Smooth muscle cell (in vitro differentiated cells): Measurements from ENCODE around the gene PANX2. TPM values are rescaled to one million over a fixed set of nuclear protein-coding genes. Genes with fewer than 3 reads are reported as not detected.

ENCODE experiments used
- DNase-seq: peaks from one replicate; lab custom pipeline; 2025; ENCODE audit not compliant: unreplicated experiment; lab: John Stamatoyannopoulos, UW
- H2AFZ ChIP-seq: fragments of 200-600 bp; sonication (generic); 2 replicates; pipeline ENCODE4 v1.6.0; 2016; ENCODE audit warnings: antibody characterized with exemption, low read depth, mild to moderate bottlenecking
- H3F3A ChIP-seq: fragments of 200-600 bp; sonication (generic); 2 replicates; pipeline ENCODE4 v1.6.0; 2017; ENCODE audit warnings: antibody characterized with exemption, low read depth
- H3K27ac ChIP-seq: fragments of 200-600 bp; sonication (generic); 2 replicates; pipeline ENCODE4 v1.5.1; 2016; ENCODE audit warnings: low read depth, mild to moderate bottlenecking
- H3K27me3 ChIP-seq: fragments of 200-600 bp; sonication (generic); 2 replicates; pipeline ENCODE4 v1.6.1; 2016; ENCODE audit warnings: low read depth, mild to moderate bottlenecking
- H3K36me3 ChIP-seq: fragments of 200-600 bp; sonication (generic); 2 replicates; pipeline ENCODE4 v1.5.1; 2016; ENCODE audit warnings: low read depth
- H3K4me1 ChIP-seq: fragments of 200-600 bp; sonication (generic); 2 replicates; pipeline ENCODE4 v1.5.1; 2016; ENCODE audit warnings: low read depth
- H3K4me2 ChIP-seq: fragments of 200-600 bp; sonication (generic); 2 replicates; pipeline ENCODE4 v1.6.0; 2016; ENCODE audit warnings: mild to moderate bottlenecking
- H3K4me3 ChIP-seq: fragments of 200-600 bp; sonication (generic); 2 replicates; pipeline ENCODE4 v1.5.1; 2016; ENCODE audit warnings: mild to moderate bottlenecking
- H3K79me2 ChIP-seq: fragments of 200-600 bp; sonication (generic); 2 replicates; pipeline ENCODE4 v1.6.0; 2016; ENCODE audit warnings: low read depth, mild to moderate bottlenecking
- H3K9ac ChIP-seq: fragments of 200-600 bp; sonication (generic); 2 replicates; pipeline ENCODE4 v1.6.0; 2016; ENCODE audit warnings: low read depth
- H3K9me3 ChIP-seq: fragments of 200-600 bp; sonication (generic); replicated peaks from 2 replicates; pipeline ENCODE4 v1.5.1; 2016; ENCODE audit warnings: low read depth
- H4K20me1 ChIP-seq: fragments of 200-600 bp; sonication (generic); 2 replicates; pipeline ENCODE4 v1.6.0; 2016; ENCODE audit warnings: low read depth
- WGBS: methylation state at CpG from one replicate; pipeline ENCODE4 v1.1.7; 2016; ENCODE audit warnings: low lambda C conversion rate; 5-methylcytosine and 5-hydroxymethylcytosine counted together
- polyA plus RNA-seq: library from polyadenylated mRNA; unstranded; fragments of >200 nt; fragmentation: Nextera tagmentation; extraction: Ambion mirVana; gene quantifications from 2 replicates; pipeline ENCODE4 v1.2.1, GENCODE V29; 2016
- total RNA-seq: library from RNA; depleted of rRNA; stranded (reverse); fragments of >200 nt; gene quantifications from 2 replicates; pipeline ENCODE4 v1.2.3, GENCODE V29; 2014
- TF ChIP-seq, protein P1 (sequence below): fragments of 200-600 bp; sonication (generic); IDR thresholded peaks from 2 replicates; pipeline ENCODE4 v1.5.1; 2017; ENCODE audit warnings: borderline replicate concordance, mild to moderate bottlenecking, antibody characterized with exemption; ENCODE audit not compliant: insufficient read depth, poor library complexity, severe bottlenecking

Gene PANX2
- total and polyA plus RNA-seq, 2 experiments from 2014 or later: 2.9 to 5.1 TPM

GRCh38 chr22:50200461-50201190 is 30.1 kb downstream of the PANX2 start, which contains the start of gene SELENOO:
Gene SELENOO, plus strand, starts transcription at chr22:50201011. Its CDS starts 26 bp downstream, at chr22:50201037.
- no peak within 1 kb of the TSS for H3K27ac ChIP-seq

DNA sequence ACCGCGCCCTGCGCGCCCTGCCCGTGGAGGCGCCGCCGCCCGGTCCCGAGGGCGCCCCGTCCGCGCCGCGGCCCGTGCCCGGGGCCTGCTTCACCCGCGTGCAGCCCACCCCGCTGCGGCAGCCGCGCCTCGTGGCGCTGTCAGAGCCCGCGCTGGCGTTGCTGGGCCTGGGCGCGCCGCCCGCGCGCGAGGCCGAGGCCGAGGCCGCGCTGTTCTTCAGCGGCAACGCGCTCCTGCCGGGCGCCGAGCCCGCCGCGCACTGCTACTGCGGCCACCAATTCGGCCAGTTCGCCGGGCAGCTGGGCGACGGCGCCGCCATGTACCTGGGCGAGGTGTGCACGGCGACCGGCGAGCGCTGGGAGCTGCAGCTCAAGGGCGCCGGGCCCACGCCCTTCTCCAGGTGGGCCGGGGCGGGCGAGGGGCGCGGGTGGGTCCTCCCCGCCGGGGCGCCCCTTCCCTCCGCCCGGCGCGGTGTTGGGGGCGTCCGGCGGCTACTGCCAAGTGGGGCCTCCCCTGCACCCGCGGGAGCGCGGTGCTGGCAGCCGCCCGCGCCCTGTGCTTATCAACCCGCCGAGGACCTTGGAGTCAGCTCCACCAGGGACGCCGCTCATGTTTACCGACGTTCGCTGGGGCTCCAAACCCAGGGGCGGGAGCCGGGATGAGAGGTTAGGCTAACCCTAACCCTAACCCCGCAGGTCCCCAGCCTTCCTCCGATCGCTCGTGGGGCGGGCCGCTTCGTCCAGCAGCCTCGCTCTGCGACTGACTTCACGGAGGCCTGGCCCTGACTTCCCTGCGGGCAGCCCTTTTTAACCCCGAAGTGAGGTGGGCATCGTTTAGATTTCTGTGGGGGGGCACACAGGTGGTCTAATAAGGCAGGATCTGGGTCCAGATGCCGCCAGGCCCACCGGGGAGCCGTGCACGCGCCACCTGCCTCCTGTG is 30.9 kb downstream of the PANX2 start:
- Histone ChIP-seq H3K4me1 (peaks cover 18% of the 10 kb centered on the region), H3K36me3 (no peaks in the 10 kb centered on the region), H3F3A (peaks cover 4% of the 10 kb centered on the region), H3K9ac (peak overlapping the region; percentile 32), H3K4me3 (peak overlapping the region; percentile 93), H3K27me3 (no peaks in the 10 kb centered on the region), H3K79me2 (peaks cover 31% of the 10 kb centered on the region), H2AFZ (no peak overlapping the region), H3K27ac (no peak overlapping the region), H3K9me3 (no peaks in the 10 kb centered on the region), H4K20me1 (peaks cover 61% of the 10 kb centered on the region), H3K4me2 (peak overlapping the region; percentile 99)
- DNase-seq: no peak
- WGBS: 6% methylated on average over 89 of the region's 115 CpGs
- TF ChIP-seq, protein P1, sequence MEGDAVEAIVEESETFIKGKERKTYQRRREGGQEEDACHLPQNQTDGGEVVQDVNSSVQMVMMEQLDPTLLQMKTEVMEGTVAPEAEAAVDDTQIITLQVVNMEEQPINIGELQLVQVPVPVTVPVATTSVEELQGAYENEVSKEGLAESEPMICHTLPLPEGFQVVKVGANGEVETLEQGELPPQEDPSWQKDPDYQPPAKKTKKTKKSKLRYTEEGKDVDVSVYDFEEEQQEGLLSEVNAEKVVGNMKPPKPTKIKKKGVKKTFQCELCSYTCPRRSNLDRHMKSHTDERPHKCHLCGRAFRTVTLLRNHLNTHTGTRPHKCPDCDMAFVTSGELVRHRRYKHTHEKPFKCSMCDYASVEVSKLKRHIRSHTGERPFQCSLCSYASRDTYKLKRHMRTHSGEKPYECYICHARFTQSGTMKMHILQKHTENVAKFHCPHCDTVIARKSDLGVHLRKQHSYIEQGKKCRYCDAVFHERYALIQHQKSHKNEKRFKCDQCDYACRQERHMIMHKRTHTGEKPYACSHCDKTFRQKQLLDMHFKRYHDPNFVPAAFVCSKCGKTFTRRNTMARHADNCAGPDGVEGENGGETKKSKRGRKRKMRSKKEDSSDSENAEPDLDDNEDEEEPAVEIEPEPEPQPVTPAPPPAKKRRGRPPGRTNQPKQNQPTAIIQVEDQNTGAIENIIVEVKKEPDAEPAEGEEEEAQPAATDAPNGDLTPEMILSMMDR: no peak

More at GRCh38 chr22:50200461-50201190, 30.1 kb downstream of the PANX2 start, which contains the start of gene SELENOO:
- Histone ChIP-seq H3F3A (peaks cover 4% of the 10 kb centered on the region), H3K9ac (peak within 1 kb of the TSS; percentile 71), H3K36me3 (no peaks in the 10 kb centered on the region), H3K9me3 (no peaks in the 10 kb centered on the region), H3K79me2 (peaks cover 31% of the 10 kb centered on the region), H3K4me2 (peak within 1 kb of the TSS; percentile 99), H4K20me1 (peaks cover 53% of the 10 kb centered on the region), H3K4me1 (peaks cover 18% of the 10 kb centered on the region), H2AFZ (peak within 1 kb of the TSS; percentile 66), H3K4me3 (peak within 1 kb of the TSS; percentile 93), H3K27me3 (no peaks in the 10 kb centered on the region)
- peak; percentile 84 for DNase-seq
- TF ChIP-seq, protein P1: no peak
- WGBS: 0% methylated on average over 21 of the region's 105 CpGs

DNA sequence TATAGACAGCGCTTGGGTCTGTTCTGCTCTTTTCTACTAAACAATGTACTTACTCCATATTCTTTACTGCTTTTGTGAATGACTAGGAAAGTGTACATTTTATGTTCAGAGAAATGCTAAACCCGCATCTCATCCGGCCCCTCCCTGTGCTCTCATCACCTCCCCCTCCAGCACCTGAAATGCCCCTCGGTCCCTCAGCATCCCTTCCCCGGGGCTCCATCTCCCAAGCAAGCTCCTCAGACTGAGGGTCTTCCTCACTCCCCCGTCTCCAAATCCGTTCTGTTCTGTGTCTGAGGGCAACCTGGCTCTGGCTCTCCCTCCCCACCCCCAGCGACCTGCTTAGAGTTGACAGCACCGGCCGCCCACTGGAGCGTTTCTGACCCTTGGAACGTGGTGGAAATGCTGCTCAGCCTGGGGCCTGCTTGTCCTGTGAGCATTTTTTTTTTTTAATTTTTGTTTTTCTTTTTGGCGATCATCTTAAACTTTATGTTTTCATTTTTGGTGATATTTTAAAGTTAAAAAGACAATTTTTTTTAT is 31.7 kb downstream of the PANX2 start:
- WGBS: 77% methylated on average over 13 of the region's 13 CpGs
- Histone ChIP-seq H3K79me2 (peaks cover 31% of the 10 kb centered on the region), H3K27ac (no peak overlapping the region), H2AFZ (no peak overlapping the region), H3K4me2 (peak overlapping the region; percentile 99), H3K9ac (peak overlapping the region; percentile 32), H3F3A (peaks cover 4% of the 10 kb centered on the region), H4K20me1 (peaks cover 69% of the 10 kb centered on the region), H3K4me3 (peak overlapping the region; percentile 93), H3K4me1 (peaks cover 18% of the 10 kb centered on the region), H3K9me3 (no peaks in the 10 kb centered on the region), H3K36me3 (no peaks in the 10 kb centered on the region), H3K27me3 (no peaks in the 10 kb centered on the region)
- TF ChIP-seq, protein P1: no peak
- DNase-seq: no peak
